Stomach (tissue), 4 donors: Measurements from ENCODE around the gene TGFBI.

Source experiments
- EP300 ChIP-seq: sonication (generic); formaldehyde crosslinking; IDR thresholded peaks from one replicate; pipeline ENCODE4 v1.6.1; 2017; ENCODE audit warnings: antibody characterized with exemption
- POLR2A ChIP-seq, 4 donors: fragments of 450-650 bp; IDR thresholded peaks; one replicate each; pipeline ENCODE4 v1.6.1; 2016; ENCODE audit warnings: antibody characterized with exemption in 4 of 4, control low read depth in 2 of 4, mild to moderate bottlenecking in 1 of 4, moderate library complexity in 1 of 4
- POLR2AphosphoS5 ChIP-seq, 3 donors: sonication (generic); formaldehyde crosslinking; IDR thresholded peaks; one replicate each; pipeline ENCODE4 v1.6.1; 2016; ENCODE audit warnings: antibody characterized with exemption in 3 of 3
- TF ChIP-seq, protein P1 (sequence below), 7 experiments: fragments of 450-650 bp in 4 of 7; fragments of 200-600 bp in 3 of 7; sonication (generic) in 3 of 7; IDR thresholded peaks; one replicate each; pipeline ENCODE4 v1.5.1; 2016 to 2019; ENCODE audit warnings: antibody characterized with exemption in 7 of 7, control low read depth in 2 of 7, mild to moderate bottlenecking in 1 of 7

- TF ChIP-seq POLR2AphosphoS5 (IDR thresholded peaks at IDR 0.05) (no peak), POLR2A (IDR thresholded peaks at IDR 0.05) (no peak), EP300 (no peak)
- TF ChIP-seq, protein P1, sequence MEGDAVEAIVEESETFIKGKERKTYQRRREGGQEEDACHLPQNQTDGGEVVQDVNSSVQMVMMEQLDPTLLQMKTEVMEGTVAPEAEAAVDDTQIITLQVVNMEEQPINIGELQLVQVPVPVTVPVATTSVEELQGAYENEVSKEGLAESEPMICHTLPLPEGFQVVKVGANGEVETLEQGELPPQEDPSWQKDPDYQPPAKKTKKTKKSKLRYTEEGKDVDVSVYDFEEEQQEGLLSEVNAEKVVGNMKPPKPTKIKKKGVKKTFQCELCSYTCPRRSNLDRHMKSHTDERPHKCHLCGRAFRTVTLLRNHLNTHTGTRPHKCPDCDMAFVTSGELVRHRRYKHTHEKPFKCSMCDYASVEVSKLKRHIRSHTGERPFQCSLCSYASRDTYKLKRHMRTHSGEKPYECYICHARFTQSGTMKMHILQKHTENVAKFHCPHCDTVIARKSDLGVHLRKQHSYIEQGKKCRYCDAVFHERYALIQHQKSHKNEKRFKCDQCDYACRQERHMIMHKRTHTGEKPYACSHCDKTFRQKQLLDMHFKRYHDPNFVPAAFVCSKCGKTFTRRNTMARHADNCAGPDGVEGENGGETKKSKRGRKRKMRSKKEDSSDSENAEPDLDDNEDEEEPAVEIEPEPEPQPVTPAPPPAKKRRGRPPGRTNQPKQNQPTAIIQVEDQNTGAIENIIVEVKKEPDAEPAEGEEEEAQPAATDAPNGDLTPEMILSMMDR (IDR thresholded peaks at IDR 0.05), result no peak
Measured at GRCh38 chr5:136034492-136034891, 5.7 kb downstream of the TGFBI start.
